Esophagus muscularis mucosa (tissue), 4 donors: Measurements from ENCODE around the gene MAP2K6.

Experiments used
- CTCF ChIP-seq, 3 experiments: fragments of 200-600 bp in 2 of 3; fragments of 450-650 bp in 1 of 3; sonication (generic) in 2 of 3; IDR thresholded peaks; one replicate each; pipeline ENCODE4 v1.5.1; 2017 to 2019; ENCODE audit warnings: antibody characterized with exemption in 3 of 3, mild to moderate bottlenecking in 2 of 3, moderate library complexity in 1 of 3
- EP300 ChIP-seq: sonication (generic); formaldehyde crosslinking; IDR thresholded peaks from one replicate; pipeline ENCODE4 v1.6.1; 2017; ENCODE audit warnings: antibody characterized with exemption
- POLR2A ChIP-seq: fragments of 450-650 bp; IDR thresholded peaks from one replicate; pipeline ENCODE4 v1.6.1; 2017; ENCODE audit warnings: antibody characterized with exemption, moderate library complexity, mild to moderate bottlenecking, low read depth
- POLR2AphosphoS5 ChIP-seq, 2 donors: sonication (generic); formaldehyde crosslinking; IDR thresholded peaks; one replicate each; pipeline ENCODE4 v1.6.1; 2017; ENCODE audit warnings: antibody characterized with exemption in 2 of 2

- no peak for TF ChIP-seq POLR2AphosphoS5 (IDR thresholded peaks at IDR 0.05)
- TF ChIP-seq CTCF (IDR thresholded peaks at IDR 0.05), result no peak
- TF ChIP-seq EP300, result no peak
- no peak for TF ChIP-seq POLR2A
Observed at GRCh38 chr17:69450131-69450530, 35.6 kb downstream of the MAP2K6 start.
